GM23338 (cell line): Measurements from ENCODE around the gene SNAPIN.

Experiments
- CREB1 ChIP-seq: fragments of 250-450 bp; sonication (Bioruptor Pico); IDR thresholded peaks from 2 replicates; pipeline ENCODE4 v1.5.0; 2020; ENCODE audit warnings: low read depth, mild to moderate bottlenecking, moderate library complexity
- CTCF ChIP-seq, 2 experiments: fragments of 200-600 bp in 1 of 2; sonication (generic) in 1 of 2; conservative IDR thresholded peaks; 2 replicates each; pipeline versions ENCODE4 v1.5.1 to v1.6.1; 2016 to 2017; ENCODE audit warnings: antibody characterized with exemption in 2 of 2, low read depth in 2 of 2, mild to moderate bottlenecking in 2 of 2, moderate library complexity in 1 of 2
- ETS1 ChIP-seq: IDR thresholded peaks from 2 replicates; pipeline ENCODE4 v1.6.1; 2016; ENCODE audit warnings: antibody characterized with exemption
- EZH2 ChIP-seq: fragments of 200-600 bp; sonication (generic); IDR thresholded peaks from one replicate; pipeline ENCODE4 v1.8.0; 2017; ENCODE audit warnings: antibody characterized with exemption, mild to moderate bottlenecking, low read depth; ENCODE audit not compliant: unreplicated experiment
- EZH2phosphoT487 ChIP-seq: fragments of 200-600 bp; sonication (generic); IDR thresholded peaks from one replicate; pipeline ENCODE4 v1.8.1; 2018; ENCODE audit warnings: antibody characterized with exemption; ENCODE audit not compliant: unreplicated experiment

- TF ChIP-seq EZH2 (no peak), CREB1 (CRISPR knock-in tag) (no peak), ETS1 (no peak), CTCF (conservative IDR thresholded peaks at IDR 0.05; ENCODE audit: low read depth in 2 of 2) (no peak), EZH2phosphoT487 (no peak)
These were observed 48.2 kb upstream of the SNAPIN start for GRCh38 chr1:153610334-153610733.
